ENCODE data around the gene AADACL4. TPM values are rescaled to one million over a fixed set of nuclear protein-coding genes. Genes with fewer than 3 reads are reported as not detected.

The AADACL4 gene
- total and polyA plus RNA-seq, 2 of the 8 experiments (the other 6 are each of a cell fraction or from before 2014, with no cell fraction given), result 0.08 TPM; not detected in 1

DNA sequence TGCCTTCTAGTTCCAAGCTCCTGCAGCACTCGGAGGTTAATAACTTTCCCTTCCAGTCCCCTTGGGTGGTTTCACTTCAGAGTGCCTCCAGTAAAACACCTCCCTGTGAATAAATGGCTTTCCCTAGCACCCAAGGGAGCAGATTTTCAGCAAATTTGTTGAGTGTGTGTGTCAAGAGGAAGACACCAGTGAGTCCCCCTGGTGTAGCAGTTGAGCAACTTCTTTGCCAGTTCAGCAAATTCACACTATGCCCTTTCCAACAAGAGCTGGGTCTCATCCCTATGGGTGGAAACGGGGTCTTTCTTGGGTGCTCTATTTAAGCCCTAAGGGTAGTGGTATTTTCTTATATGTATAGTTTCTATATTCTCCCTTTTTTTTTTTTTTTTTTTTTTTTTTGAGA, 806 bp upstream of the AADACL4 start (continued):
- TF ChIP-seq, protein P1, sequence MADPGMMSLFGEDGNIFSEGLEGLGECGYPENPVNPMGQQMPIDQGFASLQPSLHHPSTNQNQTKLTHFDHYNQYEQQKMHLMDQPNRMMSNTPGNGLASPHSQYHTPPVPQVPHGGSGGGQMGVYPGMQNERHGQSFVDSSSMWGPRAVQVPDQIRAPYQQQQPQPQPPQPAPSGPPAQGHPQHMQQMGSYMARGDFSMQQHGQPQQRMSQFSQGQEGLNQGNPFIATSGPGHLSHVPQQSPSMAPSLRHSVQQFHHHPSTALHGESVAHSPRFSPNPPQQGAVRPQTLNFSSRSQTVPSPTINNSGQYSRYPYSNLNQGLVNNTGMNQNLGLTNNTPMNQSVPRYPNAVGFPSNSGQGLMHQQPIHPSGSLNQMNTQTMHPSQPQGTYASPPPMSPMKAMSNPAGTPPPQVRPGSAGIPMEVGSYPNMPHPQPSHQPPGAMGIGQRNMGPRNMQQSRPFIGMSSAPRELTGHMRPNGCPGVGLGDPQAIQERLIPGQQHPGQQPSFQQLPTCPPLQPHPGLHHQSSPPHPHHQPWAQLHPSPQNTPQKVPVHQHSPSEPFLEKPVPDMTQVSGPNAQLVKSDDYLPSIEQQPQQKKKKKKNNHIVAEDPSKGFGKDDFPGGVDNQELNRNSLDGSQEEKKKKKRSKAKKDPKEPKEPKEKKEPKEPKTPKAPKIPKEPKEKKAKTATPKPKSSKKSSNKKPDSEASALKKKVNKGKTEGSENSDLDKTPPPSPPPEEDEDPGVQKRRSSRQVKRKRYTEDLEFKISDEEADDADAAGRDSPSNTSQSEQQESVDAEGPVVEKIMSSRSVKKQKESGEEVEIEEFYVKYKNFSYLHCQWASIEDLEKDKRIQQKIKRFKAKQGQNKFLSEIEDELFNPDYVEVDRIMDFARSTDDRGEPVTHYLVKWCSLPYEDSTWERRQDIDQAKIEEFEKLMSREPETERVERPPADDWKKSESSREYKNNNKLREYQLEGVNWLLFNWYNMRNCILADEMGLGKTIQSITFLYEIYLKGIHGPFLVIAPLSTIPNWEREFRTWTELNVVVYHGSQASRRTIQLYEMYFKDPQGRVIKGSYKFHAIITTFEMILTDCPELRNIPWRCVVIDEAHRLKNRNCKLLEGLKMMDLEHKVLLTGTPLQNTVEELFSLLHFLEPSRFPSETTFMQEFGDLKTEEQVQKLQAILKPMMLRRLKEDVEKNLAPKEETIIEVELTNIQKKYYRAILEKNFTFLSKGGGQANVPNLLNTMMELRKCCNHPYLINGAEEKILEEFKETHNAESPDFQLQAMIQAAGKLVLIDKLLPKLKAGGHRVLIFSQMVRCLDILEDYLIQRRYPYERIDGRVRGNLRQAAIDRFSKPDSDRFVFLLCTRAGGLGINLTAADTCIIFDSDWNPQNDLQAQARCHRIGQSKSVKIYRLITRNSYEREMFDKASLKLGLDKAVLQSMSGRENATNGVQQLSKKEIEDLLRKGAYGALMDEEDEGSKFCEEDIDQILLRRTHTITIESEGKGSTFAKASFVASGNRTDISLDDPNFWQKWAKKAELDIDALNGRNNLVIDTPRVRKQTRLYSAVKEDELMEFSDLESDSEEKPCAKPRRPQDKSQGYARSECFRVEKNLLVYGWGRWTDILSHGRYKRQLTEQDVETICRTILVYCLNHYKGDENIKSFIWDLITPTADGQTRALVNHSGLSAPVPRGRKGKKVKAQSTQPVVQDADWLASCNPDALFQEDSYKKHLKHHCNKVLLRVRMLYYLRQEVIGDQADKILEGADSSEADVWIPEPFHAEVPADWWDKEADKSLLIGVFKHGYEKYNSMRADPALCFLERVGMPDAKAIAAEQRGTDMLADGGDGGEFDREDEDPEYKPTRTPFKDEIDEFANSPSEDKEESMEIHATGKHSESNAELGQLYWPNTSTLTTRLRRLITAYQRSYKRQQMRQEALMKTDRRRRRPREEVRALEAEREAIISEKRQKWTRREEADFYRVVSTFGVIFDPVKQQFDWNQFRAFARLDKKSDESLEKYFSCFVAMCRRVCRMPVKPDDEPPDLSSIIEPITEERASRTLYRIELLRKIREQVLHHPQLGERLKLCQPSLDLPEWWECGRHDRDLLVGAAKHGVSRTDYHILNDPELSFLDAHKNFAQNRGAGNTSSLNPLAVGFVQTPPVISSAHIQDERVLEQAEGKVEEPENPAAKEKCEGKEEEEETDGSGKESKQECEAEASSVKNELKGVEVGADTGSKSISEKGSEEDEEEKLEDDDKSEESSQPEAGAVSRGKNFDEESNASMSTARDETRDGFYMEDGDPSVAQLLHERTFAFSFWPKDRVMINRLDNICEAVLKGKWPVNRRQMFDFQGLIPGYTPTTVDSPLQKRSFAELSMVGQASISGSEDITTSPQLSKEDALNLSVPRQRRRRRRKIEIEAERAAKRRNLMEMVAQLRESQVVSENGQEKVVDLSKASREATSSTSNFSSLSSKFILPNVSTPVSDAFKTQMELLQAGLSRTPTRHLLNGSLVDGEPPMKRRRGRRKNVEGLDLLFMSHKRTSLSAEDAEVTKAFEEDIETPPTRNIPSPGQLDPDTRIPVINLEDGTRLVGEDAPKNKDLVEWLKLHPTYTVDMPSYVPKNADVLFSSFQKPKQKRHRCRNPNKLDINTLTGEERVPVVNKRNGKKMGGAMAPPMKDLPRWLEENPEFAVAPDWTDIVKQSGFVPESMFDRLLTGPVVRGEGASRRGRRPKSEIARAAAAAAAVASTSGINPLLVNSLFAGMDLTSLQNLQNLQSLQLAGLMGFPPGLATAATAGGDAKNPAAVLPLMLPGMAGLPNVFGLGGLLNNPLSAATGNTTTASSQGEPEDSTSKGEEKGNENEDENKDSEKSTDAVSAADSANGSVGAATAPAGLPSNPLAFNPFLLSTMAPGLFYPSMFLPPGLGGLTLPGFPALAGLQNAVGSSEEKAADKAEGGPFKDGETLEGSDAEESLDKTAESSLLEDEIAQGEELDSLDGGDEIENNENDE (IDR thresholded peaks at IDR 0.05; ENCODE audit: insufficient replicate concordance, low read length), result no peak
- TF ChIP-seq, protein P2, sequence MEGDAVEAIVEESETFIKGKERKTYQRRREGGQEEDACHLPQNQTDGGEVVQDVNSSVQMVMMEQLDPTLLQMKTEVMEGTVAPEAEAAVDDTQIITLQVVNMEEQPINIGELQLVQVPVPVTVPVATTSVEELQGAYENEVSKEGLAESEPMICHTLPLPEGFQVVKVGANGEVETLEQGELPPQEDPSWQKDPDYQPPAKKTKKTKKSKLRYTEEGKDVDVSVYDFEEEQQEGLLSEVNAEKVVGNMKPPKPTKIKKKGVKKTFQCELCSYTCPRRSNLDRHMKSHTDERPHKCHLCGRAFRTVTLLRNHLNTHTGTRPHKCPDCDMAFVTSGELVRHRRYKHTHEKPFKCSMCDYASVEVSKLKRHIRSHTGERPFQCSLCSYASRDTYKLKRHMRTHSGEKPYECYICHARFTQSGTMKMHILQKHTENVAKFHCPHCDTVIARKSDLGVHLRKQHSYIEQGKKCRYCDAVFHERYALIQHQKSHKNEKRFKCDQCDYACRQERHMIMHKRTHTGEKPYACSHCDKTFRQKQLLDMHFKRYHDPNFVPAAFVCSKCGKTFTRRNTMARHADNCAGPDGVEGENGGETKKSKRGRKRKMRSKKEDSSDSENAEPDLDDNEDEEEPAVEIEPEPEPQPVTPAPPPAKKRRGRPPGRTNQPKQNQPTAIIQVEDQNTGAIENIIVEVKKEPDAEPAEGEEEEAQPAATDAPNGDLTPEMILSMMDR (IDR thresholded peaks at IDR 0.05; ENCODE audit: control extremely low read depth in 1 of 3, insufficient read depth in 1 of 3, low read depth in 1 of 3, low read length in 3 of 3), result peak in 1 of 3 experiments; percentile 12; a peak in 1 of 4 replicates

Measured in H1 (cell line).